HepG2 (cell line): ENCODE measurements around the gene RRP12. TPM values are rescaled to one million over a fixed set of nuclear protein-coding genes. Genes with fewer than 3 reads are reported as not detected.

Experiments used
- ATAC-seq: fragments of 200-7000 bp; cut with Tn5 transposase; 3 replicates; pipeline ENCODE4 v1.9.1; 2020; ENCODE audit warnings: mild to moderate bottlenecking, moderate library complexity
- BruUV-seq: library from RNA; stranded (reverse); fragments of 400-500 nt; replicated peaks from 2 replicates; lab custom pipeline; 2021; lab: Mats Ljungman, UMichigan
- CTCF ChIA-PET: fragments of 300-600 bp; formaldehyde crosslinking; extraction: SDS; loops from one replicate; lab custom pipeline; 2021; ENCODE audit warnings: low total read pairs, inconsistent platforms, low intra/inter-chr PET ratio; lab: Yijun Ruan, JAX
- POLR2A ChIA-PET: fragments of 350-600 bp; sonication (Branson Sonifier 250); formaldehyde crosslinking; loops from one replicate; lab custom pipeline; 2020; ENCODE audit warnings: antibody characterized with exemption, inconsistent platforms; lab: Yijun Ruan, JAX
- DNase-seq: peaks from one replicate; pipeline ENCODE4 v3.0.0-alpha.2; 2015; ENCODE audit warnings: low spot score
- FAIRE-seq: peaks from 3 replicates; lab custom pipeline; 2011; peaks lifted over from hg19 to GRCh38; lab: Jason Lieb, UNC
- H2AFZ ChIP-seq: one replicate; pipeline ENCODE4 v1.6.1; 2011; ENCODE audit warnings: low read length, inconsistent platforms
- H3K27ac ChIP-seq: fragments of 300-600 bp; 3 replicates; pipeline ENCODE4 v1.8.0; 2011; ENCODE audit warnings: mixed run types, mild to moderate bottlenecking, mixed read lengths, low read length, inconsistent platforms; ENCODE audit not compliant: insufficient read depth; ENCODE audit errors: extremely low read length
- H3K27me3 ChIP-seq, 2 experiments: fragments of 200-600 bp in 1 of 2; 2 replicates in 1 of 2; 3 replicates in 1 of 2; pipeline versions ENCODE4 v1.6.0 to v1.8.0; 2011; ENCODE audit warnings: low read length in 2 of 2, mild to moderate bottlenecking in 2 of 2, moderate library complexity in 2 of 2, inconsistent platforms in 1 of 2; ENCODE audit not compliant: insufficient read depth in 2 of 2, control insufficient read depth in 1 of 2
- H3K36me3 ChIP-seq, 2 experiments: fragments of 200-600 bp in 1 of 2; replicated peaks in 1 of 2; 2 replicates in 1 of 2; 3 replicates in 1 of 2; pipeline versions ENCODE4 v1.5.1 to v1.8.0; 2011; ENCODE audit warnings: low read length in 2 of 2, inconsistent platforms in 1 of 2; ENCODE audit not compliant: insufficient read depth in 2 of 2, control insufficient read depth in 1 of 2
- H3K4me1 ChIP-seq: 2 replicates; pipeline ENCODE4 v1.5.1; 2012; ENCODE audit warnings: low read length, inconsistent platforms; ENCODE audit not compliant: insufficient read depth
- H3K4me2 ChIP-seq: 2 replicates; pipeline ENCODE4 v1.6.0; 2011; ENCODE audit warnings: low read depth, low read length, inconsistent platforms
- H3K4me3 ChIP-seq, 3 experiments: fragments of 200-600 bp in 1 of 3; sonication (generic), shearing (Covaris generic) in 1 of 3; replicated peaks in 1 of 3; 2 replicates each; pipeline ENCODE4 v1.5.1; 2011 to 2016; ENCODE audit warnings: low read length in 3 of 3, inconsistent platforms in 2 of 3, low read depth in 2 of 3, mild to moderate bottlenecking in 2 of 3, control low read depth in 1 of 3, mixed read lengths in 1 of 3; ENCODE audit not compliant: insufficient read depth in 1 of 3
- H3K79me2 ChIP-seq: one replicate; pipeline ENCODE4 v1.6.1; 2011; ENCODE audit warnings: low read length, inconsistent platforms; ENCODE audit not compliant: insufficient read depth
- H3K9ac ChIP-seq: 2 replicates; pipeline ENCODE4 v1.6.0; 2011; ENCODE audit warnings: mild to moderate bottlenecking, low read depth, low read length, inconsistent platforms; ENCODE audit not compliant: insufficient read depth
- H3K9me3 ChIP-seq: 2 replicates; pipeline ENCODE4 v1.5.1; 2012; ENCODE audit warnings: mild to moderate bottlenecking, low read length
- H4K20me1 ChIP-seq: 2 replicates; pipeline ENCODE4 v1.6.0; 2011; ENCODE audit warnings: inconsistent platforms, mild to moderate bottlenecking, low read length, moderate library complexity; ENCODE audit not compliant: insufficient read depth
- ELF4 ChIP-seq: sonication (generic); formaldehyde crosslinking; IDR thresholded peaks from 2 replicates; pipeline ENCODE4 v1.5.0; 2020; ENCODE audit warnings: missing genetic modification reagents, mild to moderate bottlenecking, moderate library complexity, borderline replicate concordance
- NRL ChIP-seq: sonication (generic); formaldehyde crosslinking; IDR thresholded peaks from 2 replicates; pipeline ENCODE4 v1.5.0; 2020; ENCODE audit warnings: missing genetic modification reagents, mild to moderate bottlenecking, moderate library complexity, borderline replicate concordance
- TAF15 ChIP-seq: fragments of 200-400 bp; formaldehyde crosslinking; IDR thresholded peaks from one replicate; pipeline ENCODE4 v1.6.1; 2018; ENCODE audit warnings: mild to moderate bottlenecking, low read depth, low read length; ENCODE audit not compliant: poor library complexity, severe bottlenecking
- XRCC5 ChIP-seq: fragments of 200-400 bp; formaldehyde crosslinking; optimal IDR thresholded peaks from 2 replicates; pipeline ENCODE3; 2017; ENCODE audit warnings: mild to moderate bottlenecking, low read length
- ZNF24 ChIP-seq: fragments of 450-650 bp; IDR thresholded peaks from 2 replicates; pipeline ENCODE4 v1.6.1; 2017; ENCODE audit warnings: antibody characterized with exemption, mild to moderate bottlenecking
- ZNF251 ChIP-seq: sonication (generic); formaldehyde crosslinking; IDR thresholded peaks from 2 replicates; pipeline ENCODE4 v1.9.0; 2021; ENCODE audit warnings: mild to moderate bottlenecking, missing genetic modification reagents
- ZNF430 ChIP-seq: sonication (generic); formaldehyde crosslinking; IDR thresholded peaks from 2 replicates; pipeline ENCODE4 v1.9.0; 2021; ENCODE audit warnings: mild to moderate bottlenecking, missing genetic modification reagents
- ZNF460 ChIP-seq: sonication (generic); formaldehyde crosslinking; IDR thresholded peaks from 2 replicates; pipeline ENCODE4 v1.5.1; 2020; ENCODE audit warnings: missing genetic modification reagents, mild to moderate bottlenecking, borderline replicate concordance
- ZNF792 ChIP-seq: IDR thresholded peaks from 2 replicates; pipeline ENCODE4 v1.6.1; 2016
- WGBS: methylation state at CpG from one replicate; pipeline ENCODE4 v1.1.6; 2017; ENCODE audit warnings: low lambda C conversion rate; 5-methylcytosine and 5-hydroxymethylcytosine counted together
- in situ Hi-C: cut with HindIII; loops from 2 replicates; pipeline ENCODE4 v1.10.0; 2017; ENCODE audit warnings: low pct_unique_long_range_greater_than_20kb; ENCODE audit not compliant: extremely low pct_ligation_motif_present
- intact Hi-C: fragments of 100-400 bp; cut with micrococcal nuclease; formaldehyde crosslinking; loops from one replicate; pipeline ENCODE4 v1.10.0; 2022; ENCODE audit not compliant: unreplicated experiment
- polyA plus RNA-seq, 8 experiments: library from polyadenylated mRNA; depleted of rRNA in 3 of 8; stranded (reverse) in 7 of 8; unstranded in 1 of 8; fragments of >200 nt; fragmentation: Illumina TruSeq in 4 of 8; extraction: Trizol in 4 of 8; gene quantifications; 2 replicates each; pipeline versions ENCODE4 v1.2.1 to v1.2.3, GENCODE V29; 2011 to 2016; ENCODE audit warnings: low read depth in 4 of 8, missing spikeins in 1 of 8, mixed read lengths in 1 of 8; ENCODE audit not compliant: insufficient read depth in 1 of 8
- total RNA-seq, 5 experiments: library from RNA; depleted of rRNA; stranded (reverse); fragments of >200 nt; fragmentation: Illumina TruSeq; extraction: Trizol; gene quantifications; 2 replicates each; pipeline ENCODE4 v1.2.3, GENCODE V29; 2016; ENCODE audit warnings: low read depth in 1 of 5
- TF ChIP-seq, protein P1 (sequence below): sonication (generic); formaldehyde crosslinking; IDR thresholded peaks from 2 replicates; pipeline ENCODE4 v1.5.0; 2020; ENCODE audit warnings: missing genetic modification reagents, mild to moderate bottlenecking, borderline replicate concordance
- TF ChIP-seq, protein P2 (sequence below): sonication (generic); formaldehyde crosslinking; IDR thresholded peaks from 2 replicates; pipeline ENCODE4 v1.8.1; 2023; ENCODE audit warnings: missing genetic modification reagents, inconsistent platforms, borderline replicate concordance
- TF ChIP-seq, protein P3 (sequence below): sonication (generic); formaldehyde crosslinking; IDR thresholded peaks from 2 replicates; pipeline ENCODE4 v1.8.0; 2022; ENCODE audit warnings: missing genetic modification reagents, mild to moderate bottlenecking, moderate library complexity, borderline replicate concordance
- TF ChIP-seq, protein P4 (sequence below): sonication (generic); formaldehyde crosslinking; IDR thresholded peaks from 2 replicates; pipeline ENCODE4 v1.5.0; 2020; ENCODE audit warnings: mild to moderate bottlenecking, missing genetic modification reagents

Gene RRP12
- total and polyA plus RNA-seq, 2 of the 13 experiments (the other 11 are each of a cell fraction or from before 2014, with no cell fraction given), result 13.2 to 39.4 TPM

DNA sequence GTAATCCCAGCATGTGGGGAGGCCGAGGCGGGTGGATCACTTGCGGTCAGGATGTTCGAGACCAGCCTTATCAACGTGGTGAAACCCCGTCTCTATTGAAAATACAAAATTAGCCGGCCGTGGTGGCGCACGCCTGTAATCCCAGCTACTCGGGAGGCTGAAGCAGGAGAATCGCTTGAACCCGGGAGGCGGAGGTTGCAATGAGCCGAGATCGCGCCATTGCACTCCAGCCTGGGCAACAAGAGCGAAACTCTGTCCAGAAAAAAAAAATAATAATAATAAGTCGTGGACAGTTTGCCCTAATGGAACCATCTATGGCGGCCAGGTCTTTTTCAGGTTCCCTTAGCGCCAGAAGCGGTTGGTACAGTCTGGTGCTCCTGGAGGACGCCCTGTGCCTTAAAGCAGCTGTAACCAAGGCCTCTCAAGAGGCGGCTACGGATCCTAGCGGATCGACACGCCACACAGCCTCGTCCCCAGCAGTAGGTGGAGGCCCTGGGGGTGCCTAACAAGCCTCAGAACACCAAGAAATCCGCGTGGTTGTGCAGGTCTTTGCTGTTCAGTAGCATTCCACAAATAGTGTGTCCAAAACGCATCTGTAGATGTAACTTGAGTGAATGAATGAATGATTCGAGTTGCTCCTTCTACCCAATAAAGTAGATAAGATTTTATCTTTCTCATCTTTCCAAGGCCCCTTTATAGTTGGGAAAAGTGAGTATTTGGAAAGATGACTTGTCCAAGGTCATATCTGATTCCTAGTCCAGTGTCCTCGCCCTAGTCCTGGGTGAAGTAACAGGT is 25.8 kb upstream of the RRP12 start:
- ATAC-seq (peak; percentile 9; the same call in 2 of the 3 replicates), DNase-seq (no peak), FAIRE-seq (no peak)
- Histone ChIP-seq H3K79me2 (peaks cover 40% of the 10 kb centered on the region), H3K9me3 (no peaks in the 10 kb centered on the region), H3K27me3 (no peaks in the 10 kb centered on the region; a peak in 1 of 5 replicates), H3K9ac (peak overlapping the region; percentile 93), H3K36me3 (peaks cover 3 to 28% of the 10 kb centered on the region in 2 experiments), H2AFZ (no peak overlapping the region), H4K20me1 (peaks cover 33% of the 10 kb centered on the region), H3K27ac (peak overlapping the region; percentile 89), H3K4me2 (peak overlapping the region; percentile 91), H3K4me1 (peaks cover 42% of the 10 kb centered on the region), H3K4me3 (peak overlapping the region; percentile 83 to 98 (median 96))
- BruUV-seq, result no TSS peak
- CTCF ChIA-PET, result interaction anchor here (2.1 kb wide), 1 partner anchor 20 kb away, joined by 14 read pairs; no protein-coding TSS in a partner anchor
- in situ Hi-C loops (no loop called here), intact Hi-C loops (loop anchor here (2.0 kb wide), 1 partner anchor 20 kb away; no protein-coding TSS in a partner anchor)
- under 1% methylated on average over 32 of the region's 34 CpGs for WGBS
- POLR2A ChIA-PET, result interaction anchor here (0.5 to 2.3 kb wide), 6 partner anchors 9 to 26 kb away, joined by 3 to 7 read pairs (median 4); partner anchors contain the start of gene RRP12
- TF ChIP-seq NRL, result no peak
- TF ChIP-seq ZNF24, result peak; percentile 53; the same call in 1 of the 2 replicates
- 0 out of 2 replicates have a peak, but pooled peaks have one; percentile 21 for TF ChIP-seq ZNF430 (CRISPR knock-in tag)
- TF ChIP-seq, protein P1, sequence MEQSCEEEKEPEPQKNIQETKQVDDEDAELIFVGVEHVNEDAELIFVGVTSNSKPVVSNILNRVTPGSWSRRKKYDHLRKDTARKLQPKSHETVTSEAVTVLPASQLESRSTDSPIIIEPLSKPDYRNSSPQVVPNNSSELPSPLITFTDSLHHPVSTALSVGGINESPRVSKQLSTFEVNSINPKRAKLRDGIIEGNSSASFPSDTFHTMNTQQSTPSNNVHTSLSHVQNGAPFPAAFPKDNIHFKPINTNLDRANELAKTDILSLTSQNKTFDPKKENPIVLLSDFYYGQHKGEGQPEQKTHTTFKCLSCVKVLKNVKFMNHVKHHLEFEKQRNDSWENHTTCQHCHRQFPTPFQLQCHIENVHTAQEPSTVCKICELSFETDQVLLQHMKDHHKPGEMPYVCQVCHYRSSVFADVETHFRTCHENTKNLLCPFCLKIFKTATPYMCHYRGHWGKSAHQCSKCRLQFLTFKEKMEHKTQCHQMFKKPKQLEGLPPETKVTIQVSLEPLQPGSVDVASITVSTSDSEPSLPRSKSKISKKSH (CRISPR knock-in tag), result 0 out of 2 replicates have a peak, but pooled peaks have one; percentile 5
- TF ChIP-seq ZNF460 (CRISPR knock-in tag), result peak; percentile 58; the same call in 1 of the 2 replicates
- TF ChIP-seq, protein P2, sequence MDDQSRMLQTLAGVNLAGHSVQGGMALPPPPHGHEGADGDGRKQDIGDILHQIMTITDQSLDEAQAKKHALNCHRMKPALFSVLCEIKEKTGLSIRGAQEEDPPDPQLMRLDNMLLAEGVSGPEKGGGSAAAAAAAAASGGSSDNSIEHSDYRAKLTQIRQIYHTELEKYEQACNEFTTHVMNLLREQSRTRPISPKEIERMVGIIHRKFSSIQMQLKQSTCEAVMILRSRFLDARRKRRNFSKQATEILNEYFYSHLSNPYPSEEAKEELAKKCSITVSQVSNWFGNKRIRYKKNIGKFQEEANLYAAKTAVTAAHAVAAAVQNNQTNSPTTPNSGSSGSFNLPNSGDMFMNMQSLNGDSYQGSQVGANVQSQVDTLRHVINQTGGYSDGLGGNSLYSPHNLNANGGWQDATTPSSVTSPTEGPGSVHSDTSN (CRISPR knock-in tag), result no peak
- TF ChIP-seq, protein P3, sequence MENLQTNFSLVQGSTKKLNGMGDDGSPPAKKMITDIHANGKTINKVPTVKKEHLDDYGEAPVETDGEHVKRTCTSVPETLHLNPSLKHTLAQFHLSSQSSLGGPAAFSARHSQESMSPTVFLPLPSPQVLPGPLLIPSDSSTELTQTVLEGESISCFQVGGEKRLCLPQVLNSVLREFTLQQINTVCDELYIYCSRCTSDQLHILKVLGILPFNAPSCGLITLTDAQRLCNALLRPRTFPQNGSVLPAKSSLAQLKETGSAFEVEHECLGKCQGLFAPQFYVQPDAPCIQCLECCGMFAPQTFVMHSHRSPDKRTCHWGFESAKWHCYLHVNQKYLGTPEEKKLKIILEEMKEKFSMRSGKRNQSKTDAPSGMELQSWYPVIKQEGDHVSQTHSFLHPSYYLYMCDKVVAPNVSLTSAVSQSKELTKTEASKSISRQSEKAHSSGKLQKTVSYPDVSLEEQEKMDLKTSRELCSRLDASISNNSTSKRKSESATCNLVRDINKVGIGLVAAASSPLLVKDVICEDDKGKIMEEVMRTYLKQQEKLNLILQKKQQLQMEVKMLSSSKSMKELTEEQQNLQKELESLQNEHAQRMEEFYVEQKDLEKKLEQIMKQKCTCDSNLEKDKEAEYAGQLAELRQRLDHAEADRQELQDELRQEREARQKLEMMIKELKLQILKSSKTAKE, result 0 out of 2 replicates have a peak, but pooled peaks have one; percentile 11
- TF ChIP-seq ELF4 (CRISPR knock-in tag), result 0 out of 2 replicates have a peak, but pooled peaks have one; percentile 23
- TF ChIP-seq, protein P4, sequence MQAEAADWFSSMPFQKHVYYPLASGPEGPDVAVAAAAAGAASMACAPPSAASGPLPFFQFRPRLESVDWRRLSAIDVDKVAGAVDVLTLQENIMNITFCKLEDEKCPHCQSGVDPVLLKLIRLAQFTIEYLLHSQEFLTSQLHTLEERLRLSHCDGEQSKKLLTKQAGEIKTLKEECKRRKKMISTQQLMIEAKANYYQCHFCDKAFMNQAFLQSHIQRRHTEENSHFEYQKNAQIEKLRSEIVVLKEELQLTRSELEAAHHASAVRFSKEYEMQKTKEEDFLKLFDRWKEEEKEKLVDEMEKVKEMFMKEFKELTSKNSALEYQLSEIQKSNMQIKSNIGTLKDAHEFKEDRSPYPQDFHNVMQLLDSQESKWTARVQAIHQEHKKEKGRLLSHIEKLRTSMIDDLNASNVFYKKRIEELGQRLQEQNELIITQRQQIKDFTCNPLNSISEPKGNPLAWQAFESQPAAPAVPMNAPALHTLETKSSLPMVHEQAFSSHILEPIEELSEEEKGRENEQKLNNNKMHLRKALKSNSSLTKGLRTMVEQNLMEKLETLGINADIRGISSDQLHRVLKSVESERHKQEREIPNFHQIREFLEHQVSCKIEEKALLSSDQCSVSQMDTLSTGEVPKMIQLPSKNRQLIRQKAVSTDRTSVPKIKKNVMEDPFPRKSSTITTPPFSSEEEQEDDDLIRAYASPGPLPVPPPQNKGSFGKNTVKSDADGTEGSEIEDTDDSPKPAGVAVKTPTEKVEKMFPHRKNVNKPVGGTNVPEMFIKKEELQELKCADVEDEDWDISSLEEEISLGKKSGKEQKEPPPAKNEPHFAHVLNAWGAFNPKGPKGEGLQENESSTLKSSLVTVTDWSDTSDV (CRISPR knock-in tag), result 0 out of 2 replicates have a peak, but pooled peaks have one; percentile 62
- no peak for TF ChIP-seq ZNF251 (CRISPR knock-in tag)
- no peak for TF ChIP-seq ZNF792 (CRISPR knock-in tag)
- TF ChIP-seq TAF15, result no peak
- no peak for TF ChIP-seq XRCC5
